CD4-positive, alpha-beta T cell treated with Interleukin-15 for 1 hour (primary cell): ENCODE results near the gene ZMYND15.

Experiments
- DNase-seq: peaks from one replicate; pipeline ENCODE4 v3.0.0-alpha.2; 2020

ZMYND15 gene

DNA sequence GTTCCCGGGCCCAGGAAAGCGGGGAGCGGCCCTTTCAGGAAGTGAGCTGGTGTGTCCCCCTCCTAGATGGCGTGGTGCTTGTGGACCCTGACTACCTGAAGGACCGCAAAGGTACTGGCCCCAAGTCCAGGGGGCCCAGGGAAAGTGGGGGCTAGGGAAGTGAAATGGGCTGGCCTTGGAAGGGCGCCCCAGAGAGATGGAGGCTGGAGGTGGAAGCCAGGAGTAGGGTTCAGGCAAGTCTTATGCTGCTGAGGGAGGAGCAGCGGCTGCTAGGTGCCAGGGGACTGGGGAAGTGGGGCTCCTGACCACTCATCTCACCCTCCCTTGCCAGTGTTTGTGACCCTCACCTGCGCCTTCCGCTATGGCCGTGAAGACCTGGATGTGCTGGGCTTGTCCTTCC, 23.6 kb upstream of the ZMYND15 start:
- DNase-seq: no peak

DNA sequence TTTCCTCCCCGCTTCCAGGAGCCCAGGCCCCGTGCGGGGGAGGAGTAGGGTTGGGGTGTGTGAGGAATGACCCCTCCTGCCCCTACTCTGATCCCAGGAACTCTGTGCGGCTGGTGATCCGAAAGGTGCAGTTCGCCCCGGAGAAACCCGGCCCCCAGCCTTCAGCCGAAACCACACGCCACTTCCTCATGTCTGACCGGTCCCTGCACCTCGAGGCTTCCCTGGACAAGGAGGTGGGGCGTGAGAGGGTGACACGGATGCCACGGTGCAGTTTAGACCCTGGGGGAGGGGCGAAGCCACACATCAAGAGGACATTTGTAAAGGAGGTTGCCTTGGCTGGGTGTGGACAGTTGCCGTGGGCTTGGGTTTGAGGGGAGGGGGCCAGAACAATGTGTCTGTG, 21.8 kb upstream of the ZMYND15 start:
- no peak for DNase-seq

- DNase-seq: no peak
Measured at GRCh38 chr17:4718276-4718675, 21.4 kb upstream of the ZMYND15 start.

- DNase-seq: no peak
Measured at GRCh38 chr17:4719146-4719545, 20.5 kb upstream of the ZMYND15 start.

GRCh38 chr17:4719684-4720221, 19.9 kb upstream of the ZMYND15 start:
- DNase-seq: no peak

GRCh38 chr17:4720787-4721186, 18.8 kb upstream of the ZMYND15 start:
- DNase-seq: no peak

GRCh38 chr17:4721203-4722135, 18.2 kb upstream of the ZMYND15 start:
- no peak for DNase-seq

DNA sequence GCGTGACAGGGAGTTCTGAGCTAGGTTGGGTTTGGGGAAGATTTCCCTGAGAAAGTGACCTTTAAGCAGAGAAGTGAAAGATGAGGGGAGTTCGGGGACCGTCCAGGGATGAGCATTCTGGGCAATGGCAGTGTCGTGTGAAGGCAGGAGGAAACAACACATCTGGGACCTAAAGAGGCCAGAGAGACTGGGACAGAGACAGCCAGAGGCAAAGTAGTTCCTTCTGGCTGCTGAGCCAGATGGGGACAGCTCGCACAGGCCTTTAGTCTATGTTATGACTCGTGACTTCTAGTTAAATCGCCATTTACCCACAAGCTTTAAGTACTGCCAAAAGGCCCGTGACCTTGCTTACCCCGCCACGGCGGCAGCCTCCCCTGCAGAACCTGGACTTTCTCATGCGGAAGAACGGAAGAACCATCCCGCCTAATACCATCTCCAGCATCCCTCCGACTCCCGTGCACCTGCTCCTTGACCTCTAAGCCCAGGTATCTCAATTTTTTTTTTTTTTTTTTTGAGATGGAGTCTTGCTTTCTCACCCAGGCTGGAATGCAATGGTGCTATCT, 16.9 kb upstream of the ZMYND15 start:
- no peak for DNase-seq

- DNase-seq: no peak
Measured at GRCh38 chr17:4724650-4725049, 15.0 kb upstream of the ZMYND15 start.

DNA sequence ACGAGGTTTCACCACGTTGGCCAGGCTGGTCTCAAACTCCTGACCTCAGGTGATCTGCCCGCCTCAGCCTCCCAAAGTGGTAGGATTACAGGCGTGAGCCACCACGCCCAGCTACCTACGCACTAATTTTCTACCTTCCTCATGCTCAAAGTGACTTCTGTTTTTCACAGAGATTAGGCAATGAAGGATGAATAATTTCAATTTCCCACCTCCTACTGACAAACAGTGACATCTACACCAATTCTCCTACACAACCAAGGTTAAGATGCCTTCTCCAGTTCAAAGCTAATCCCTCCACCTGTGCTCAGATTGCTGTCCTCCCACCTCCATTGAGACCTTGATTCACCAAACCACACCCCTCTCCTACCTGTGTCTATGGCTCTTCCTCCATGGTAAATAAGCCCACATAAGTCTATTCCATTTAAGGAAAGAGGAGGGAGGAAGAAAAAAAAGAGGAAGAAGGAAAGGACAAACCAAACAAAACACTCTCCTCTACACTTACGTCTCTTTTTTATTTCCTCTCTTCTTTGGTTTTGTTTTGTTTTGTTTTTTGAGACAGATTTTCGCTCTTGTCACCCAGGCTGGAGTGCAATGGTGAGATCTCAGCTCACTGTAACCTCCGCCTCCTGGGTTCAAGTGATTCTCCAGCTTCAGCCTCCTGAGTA, 13.9 kb upstream of the ZMYND15 start:
- no peak for DNase-seq

DNA sequence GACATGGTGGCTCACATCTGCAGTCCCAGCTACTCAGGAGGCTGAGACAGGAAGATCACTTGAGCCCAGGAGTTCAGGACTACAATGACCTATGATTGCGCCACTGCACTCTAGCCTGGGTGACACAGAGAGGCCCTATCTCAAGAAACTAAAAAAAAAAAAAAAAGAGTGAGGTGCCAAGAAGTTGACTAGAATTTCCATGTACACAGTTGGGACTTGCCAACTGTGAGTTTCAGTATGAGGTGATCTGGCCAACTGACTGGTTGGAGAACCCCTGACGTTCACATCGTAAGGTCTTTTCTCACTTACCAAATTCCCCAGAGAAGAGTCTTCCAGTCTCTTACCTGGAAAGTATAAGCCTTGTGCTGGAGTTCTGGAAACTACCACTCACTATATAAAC, 11.5 kb upstream of the ZMYND15 start:
- no peak for DNase-seq

DNA sequence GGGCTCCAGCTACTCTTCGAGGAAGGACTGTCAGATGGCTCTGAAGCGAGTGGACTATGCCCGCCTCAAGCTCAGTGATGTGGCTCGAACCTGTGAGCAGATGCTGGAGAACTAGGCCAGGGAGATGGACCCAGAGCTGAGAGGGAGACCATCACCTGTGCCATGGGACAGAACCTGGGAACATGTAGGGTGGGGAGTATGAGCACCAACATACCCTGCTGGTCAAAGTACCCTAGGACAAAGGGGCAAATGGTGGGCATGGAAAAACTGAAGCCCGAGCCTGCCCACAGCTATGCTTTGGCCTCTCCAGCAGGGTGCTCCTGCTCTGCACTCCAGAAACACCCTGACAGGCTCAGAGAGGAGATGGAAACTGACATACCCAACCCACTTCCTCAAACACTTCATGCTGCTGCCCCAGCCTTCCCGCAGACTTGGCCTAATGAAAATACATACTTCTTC, 6.5 kb upstream of the ZMYND15 start:
- peak; percentile 79 for DNase-seq

DNA sequence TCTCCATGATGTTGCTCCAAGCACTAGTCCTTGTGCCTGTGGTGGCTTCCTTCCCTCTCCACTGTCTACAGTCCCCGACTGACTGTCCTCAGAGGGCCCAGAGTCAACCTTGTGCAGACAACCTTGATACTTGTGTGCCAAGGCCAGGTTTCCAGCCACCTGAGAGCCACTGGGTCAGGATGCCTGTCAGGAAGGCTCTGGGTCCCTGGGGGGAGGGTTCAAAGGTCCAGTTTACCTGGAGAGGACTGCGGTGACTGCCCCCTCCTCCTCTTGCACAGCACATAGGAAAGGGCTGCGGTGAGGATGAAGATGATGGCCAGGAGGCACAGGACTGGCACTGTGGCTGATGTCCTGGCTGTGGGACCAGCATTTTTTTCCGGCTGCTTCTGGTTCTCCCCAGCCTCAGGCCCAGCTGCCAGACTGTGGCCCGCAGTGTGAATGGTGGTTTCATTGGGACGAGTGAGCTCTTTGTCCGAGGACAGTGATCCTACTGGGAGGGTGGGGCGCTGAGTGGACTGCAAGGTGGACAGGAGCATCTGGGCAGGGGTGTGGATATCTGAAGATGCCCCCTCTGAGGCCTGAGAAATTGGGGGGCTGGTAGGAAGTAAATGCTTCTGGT, 4.7 kb upstream of the ZMYND15 start:
- DNase-seq: no peak

DNA sequence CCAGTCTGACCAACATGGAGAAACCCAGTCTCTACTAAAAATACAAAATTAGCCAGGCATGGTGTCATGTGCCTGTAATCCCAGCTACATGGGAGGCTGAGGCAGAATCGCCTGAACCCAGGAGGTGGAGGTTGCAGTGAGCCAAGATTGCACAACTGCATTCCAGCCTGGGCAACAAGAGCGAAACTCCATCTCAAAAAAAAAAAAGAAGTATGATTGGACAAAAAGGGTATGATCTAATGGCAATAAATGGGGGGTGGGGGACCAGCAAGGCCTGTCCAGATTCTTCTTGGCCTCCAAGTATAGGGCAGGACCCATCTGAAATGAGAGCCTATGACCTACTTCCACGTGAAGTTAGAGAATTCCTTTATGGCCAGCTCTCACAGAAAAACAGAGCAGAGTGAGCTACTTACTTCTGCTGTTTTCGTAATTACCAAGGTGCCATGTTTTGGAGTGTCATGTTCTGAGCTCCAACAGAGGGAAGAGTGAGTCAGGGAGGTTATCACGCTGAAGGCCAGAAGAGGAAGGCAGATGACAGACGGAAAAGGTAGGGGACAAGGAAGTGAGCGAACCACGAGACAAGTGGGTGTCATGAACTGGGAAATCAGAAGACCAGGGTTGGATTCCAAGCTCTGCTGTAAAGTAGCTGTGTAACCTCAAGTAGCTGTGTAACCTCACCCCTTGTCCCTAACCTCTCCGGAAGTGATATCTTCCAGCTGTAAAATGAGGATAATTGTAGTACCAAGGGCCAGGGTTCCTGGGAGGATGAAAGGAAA, 3.6 kb upstream of the ZMYND15 start:
- DNase-seq: peak; percentile 73

DNA sequence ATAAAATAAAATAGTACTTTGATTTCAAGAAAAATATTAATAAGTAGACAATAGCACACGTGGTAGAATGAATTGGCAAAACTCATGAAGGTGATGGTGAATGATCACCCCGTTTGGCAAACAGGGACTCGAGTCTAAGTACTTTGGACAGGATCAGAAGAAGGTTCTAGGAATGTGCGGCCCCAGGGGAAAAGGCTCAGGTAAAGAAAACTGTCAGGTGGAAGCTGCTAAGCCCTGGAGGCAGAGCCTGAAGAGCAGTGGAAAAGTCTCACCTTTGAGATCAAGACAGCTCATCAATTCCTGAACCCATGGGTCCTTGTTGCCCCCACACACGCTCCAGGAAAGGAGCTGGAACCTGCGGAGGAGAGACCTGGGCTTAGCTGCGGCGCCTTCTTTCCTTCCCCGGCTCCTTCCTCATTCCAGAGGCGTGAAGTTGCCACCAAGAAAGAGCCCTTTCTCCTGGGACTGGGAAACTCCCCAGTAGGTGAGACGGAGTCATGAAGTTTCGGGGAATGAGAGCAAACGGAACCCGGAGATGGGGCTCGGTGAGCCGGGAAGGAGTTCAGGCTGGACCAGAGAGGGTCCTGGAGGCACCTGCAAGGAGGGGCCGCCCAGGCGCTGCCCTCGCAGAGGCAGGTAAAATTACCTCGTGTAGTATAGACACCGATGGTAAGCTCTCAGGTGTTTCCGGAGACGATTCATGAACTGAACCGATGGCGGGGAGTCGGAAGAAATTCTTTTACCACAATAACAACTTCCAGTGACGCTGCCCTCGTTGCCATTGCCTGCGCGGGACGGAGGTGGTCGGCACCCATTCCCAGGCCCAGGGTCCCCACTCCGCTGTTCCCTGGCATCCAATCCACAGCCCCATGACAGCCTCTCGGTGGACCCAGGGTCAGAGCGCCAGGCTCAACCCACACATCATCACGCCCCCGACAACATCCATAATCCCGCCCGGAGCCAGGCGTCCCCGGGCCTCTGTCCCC, 1.2 kb upstream of the ZMYND15 start:
- DNase-seq: peak; percentile 41

DNA sequence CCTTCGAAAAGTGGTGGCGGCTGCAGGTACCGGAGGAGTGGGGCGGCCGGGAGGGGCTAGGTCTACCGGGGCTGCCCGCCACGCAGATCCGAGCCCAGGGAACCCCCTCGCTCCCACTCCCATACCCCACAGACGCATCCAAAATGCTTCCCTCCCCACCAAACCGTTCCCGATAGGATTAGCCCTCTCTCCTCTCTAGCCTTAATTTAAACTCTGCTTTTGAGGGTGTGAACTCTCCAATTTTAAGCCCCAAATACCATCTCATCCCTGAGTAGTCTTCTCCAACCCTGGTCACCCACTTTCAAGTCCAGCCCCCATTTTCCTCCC, 355 bp downstream of the ZMYND15 start:
- no peak for DNase-seq

DNA sequence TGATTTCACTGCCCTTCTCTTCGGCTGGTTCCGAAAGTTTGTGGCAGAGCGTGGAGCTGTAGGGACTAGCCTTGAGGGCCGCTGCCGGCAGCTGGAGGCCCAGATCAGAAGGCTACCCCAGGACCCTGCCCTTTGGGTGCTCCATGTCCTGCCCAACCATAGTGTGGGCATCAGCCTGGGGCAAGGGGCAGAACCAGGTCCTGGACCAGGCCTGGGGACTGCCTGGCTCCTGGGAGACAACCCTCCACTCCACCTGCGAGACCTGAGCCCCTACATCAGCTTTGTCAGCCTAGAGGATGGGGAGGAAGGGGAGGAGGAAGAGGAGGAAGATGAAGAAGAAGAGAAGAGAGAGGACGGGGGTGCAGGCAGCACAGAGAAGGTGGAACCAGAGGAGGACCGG, 951 bp downstream of the ZMYND15 start:
- no peak for DNase-seq

DNA sequence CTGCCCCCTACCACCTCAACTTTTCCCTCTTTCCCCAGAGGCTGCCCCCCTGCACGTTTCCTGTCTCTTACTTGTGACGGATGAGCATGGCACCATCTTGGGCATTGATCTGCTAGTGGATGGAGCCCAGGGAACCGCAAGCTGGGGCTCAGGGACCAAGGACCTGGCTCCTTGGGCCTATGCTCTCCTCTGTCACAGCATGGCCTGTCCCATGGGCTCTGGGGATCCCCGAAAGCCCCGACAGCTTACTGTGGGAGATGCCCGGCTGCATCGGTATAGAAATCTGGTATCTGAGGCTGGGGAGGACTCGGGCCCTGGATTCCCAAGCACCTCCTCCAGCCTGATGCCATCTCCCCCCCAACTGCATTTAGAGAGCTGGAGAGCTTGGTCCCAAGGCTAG, 1.9 kb downstream of the ZMYND15 start:
- DNase-seq: no peak

DNA sequence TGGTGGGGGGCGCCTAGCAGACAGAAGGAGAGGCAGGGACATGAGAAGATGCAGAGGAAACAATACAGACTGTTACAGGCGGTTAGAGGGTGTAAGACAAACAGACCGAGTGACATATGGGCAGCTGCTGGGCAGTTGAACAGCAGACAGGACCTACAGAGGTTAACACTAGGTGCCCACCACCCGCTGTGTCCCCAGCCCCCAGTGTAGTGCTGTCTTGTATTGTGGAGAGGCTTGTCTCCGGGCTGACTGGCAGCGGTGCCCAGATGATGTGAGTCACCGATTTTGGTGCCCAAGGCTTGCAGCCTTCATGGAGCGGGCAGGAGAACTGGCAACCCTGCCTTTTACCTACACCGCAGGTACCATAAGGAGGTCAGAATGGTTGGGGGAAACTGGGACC, 2.5 kb downstream of the ZMYND15 start:
- DNase-seq: no peak

GRCh38 chr17:4742629-4743028, 3.0 kb downstream of the ZMYND15 start:
- no peak for DNase-seq

DNA sequence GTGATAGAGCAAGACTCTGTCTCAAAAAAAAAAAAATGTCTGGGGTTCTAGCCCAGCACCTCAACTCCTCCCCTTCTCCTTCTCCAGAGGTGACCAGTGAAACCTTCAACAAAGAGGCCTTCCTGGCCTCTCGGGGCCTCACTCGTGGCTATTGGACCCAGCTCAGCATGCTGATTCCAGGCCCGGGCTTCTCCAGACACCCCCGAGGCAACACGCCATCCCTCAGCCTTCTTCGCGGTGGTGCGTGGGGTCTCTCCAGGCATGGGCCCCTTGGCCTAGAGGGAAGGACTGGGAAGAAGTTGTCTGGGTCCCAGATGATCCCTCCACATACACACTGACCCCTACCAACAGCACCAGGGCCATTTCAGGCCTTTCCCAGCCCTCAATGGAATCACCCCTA, 3.6 kb downstream of the ZMYND15 start:
- no peak for DNase-seq
